Peyer's patch (tissue), 4 donors: ENCODE measurements around the gene DNMT3A.

Experiments
- POLR2A ChIP-seq, 2 donors: fragments of 450-650 bp; IDR thresholded peaks; one replicate each; pipeline ENCODE4 v1.5.1; 2017; ENCODE audit warnings: antibody characterized with exemption in 2 of 2, mild to moderate bottlenecking in 2 of 2, moderate library complexity in 2 of 2
- TF ChIP-seq, protein P1 (sequence below), 6 experiments: fragments of 450-650 bp in 4 of 6; fragments of 200-600 bp in 2 of 6; sonication (generic) in 1 of 6; IDR thresholded peaks; one replicate each; pipeline ENCODE4 v1.5.1; 2017 to 2019; ENCODE audit warnings: antibody characterized with exemption in 6 of 6, mild to moderate bottlenecking in 3 of 6, moderate library complexity in 1 of 6

DNA sequence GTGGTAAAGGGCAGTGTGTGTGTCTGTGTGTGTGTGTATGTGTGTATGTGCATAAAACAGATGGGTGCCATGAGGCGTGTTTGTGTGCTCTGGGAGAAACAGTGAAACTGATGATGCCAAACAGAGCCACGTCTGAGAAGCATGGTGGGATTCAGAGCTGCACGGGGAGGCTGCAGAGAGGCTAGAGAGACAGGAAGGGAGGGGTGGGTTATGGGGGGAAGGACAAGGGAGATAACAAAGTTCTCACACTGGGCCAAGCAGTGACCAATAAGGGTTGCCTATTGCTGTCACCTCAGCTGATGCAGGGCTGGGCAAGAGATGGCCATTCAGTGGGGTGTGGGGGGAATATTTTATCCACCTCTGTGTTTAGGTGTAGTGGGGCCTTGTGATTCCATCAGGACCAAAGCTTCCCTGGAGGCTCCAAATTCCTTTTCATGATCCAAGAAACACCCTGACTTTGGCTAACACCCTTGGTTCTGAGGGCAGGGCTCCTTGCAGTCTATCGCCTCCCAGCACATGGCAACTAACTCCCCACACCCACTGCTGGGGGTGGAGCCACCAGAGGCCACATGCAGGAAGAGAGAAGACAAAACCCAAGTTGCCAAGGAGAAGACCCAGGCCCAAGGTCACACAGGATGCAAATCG is 119.1 kb downstream of the DNMT3A start:
- TF ChIP-seq, protein P1, sequence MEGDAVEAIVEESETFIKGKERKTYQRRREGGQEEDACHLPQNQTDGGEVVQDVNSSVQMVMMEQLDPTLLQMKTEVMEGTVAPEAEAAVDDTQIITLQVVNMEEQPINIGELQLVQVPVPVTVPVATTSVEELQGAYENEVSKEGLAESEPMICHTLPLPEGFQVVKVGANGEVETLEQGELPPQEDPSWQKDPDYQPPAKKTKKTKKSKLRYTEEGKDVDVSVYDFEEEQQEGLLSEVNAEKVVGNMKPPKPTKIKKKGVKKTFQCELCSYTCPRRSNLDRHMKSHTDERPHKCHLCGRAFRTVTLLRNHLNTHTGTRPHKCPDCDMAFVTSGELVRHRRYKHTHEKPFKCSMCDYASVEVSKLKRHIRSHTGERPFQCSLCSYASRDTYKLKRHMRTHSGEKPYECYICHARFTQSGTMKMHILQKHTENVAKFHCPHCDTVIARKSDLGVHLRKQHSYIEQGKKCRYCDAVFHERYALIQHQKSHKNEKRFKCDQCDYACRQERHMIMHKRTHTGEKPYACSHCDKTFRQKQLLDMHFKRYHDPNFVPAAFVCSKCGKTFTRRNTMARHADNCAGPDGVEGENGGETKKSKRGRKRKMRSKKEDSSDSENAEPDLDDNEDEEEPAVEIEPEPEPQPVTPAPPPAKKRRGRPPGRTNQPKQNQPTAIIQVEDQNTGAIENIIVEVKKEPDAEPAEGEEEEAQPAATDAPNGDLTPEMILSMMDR (IDR thresholded peaks at IDR 0.05): no peak
- TF ChIP-seq POLR2A (IDR thresholded peaks at IDR 0.05): no peak
